ENCODE results near the gene SLAMF7. TPM values are rescaled to one million over a fixed set of nuclear protein-coding genes. Genes with fewer than 3 reads are reported as not detected.

The SLAMF7 gene
- total and polyA plus RNA-seq, 2 of the 8 experiments (the other 6 are each of a cell fraction or from before 2014, with no cell fraction given) = not detected

GRCh38 chr1:160789051-160789701, 50.1 kb downstream of the SLAMF7 start:
- no peak overlapping the region for H3K56ac ChIP-seq (replicated peaks; ENCODE audit: insufficient read length, low read depth, low read length)
- TF ChIP-seq ATF2 (IDR thresholded peaks at IDR 0.05; ENCODE audit: low read length) = no peak
- TF ChIP-seq POU5F1 (IDR thresholded peaks at IDR 0.05; ENCODE audit: low read depth, low read length) = no peak
- TF ChIP-seq RFX5 (IDR thresholded peaks at IDR 0.05; ENCODE audit: borderline replicate concordance, low read depth, low read length) = no peak
- TF ChIP-seq JUN (IDR thresholded peaks at IDR 0.05; ENCODE audit: low read depth, low read length) = no peak
- no peak for TF ChIP-seq RXRA (IDR thresholded peaks at IDR 0.05; ENCODE audit: insufficient read depth, low read depth, low read length)
- TF ChIP-seq SRF (IDR thresholded peaks at IDR 0.05; ENCODE audit: low read depth, low read length) = no peak
- no peak for TF ChIP-seq SAP30 (IDR thresholded peaks at IDR 0.05; ENCODE audit: insufficient read depth, insufficient replicate concordance, low read length)
- TF ChIP-seq GTF2F1 (IDR thresholded peaks at IDR 0.05; ENCODE audit: borderline replicate concordance, low read depth, low read length) = no peak
- TF ChIP-seq RBBP5 (IDR thresholded peaks at IDR 0.05; ENCODE audit: borderline replicate concordance, low read depth, low read length) = no peak
- TF ChIP-seq SIN3A (conservative IDR thresholded peaks at IDR 0.05 in 1 of 2, IDR thresholded peaks at IDR 0.05 in 1 of 2; ENCODE audit: low read depth in 1 of 2, low read length in 2 of 2) = no peak
- TF ChIP-seq TAF7 (optimal IDR thresholded peaks at IDR 0.05; ENCODE audit: borderline replicate concordance, low read depth, low read length) = no peak

More at GRCh38 chr1:160789051-160789701, 50.1 kb downstream of the SLAMF7 start:
- Histone ChIP-seq H2AK5ac (ENCODE audit: low read depth, low read length) (no peak overlapping the region), H2BK5ac (ENCODE audit: low read depth, low read length) (no peak overlapping the region), H2BK15ac (ENCODE audit: low read length) (no peak overlapping the region), H2BK12ac (ENCODE audit: low read depth, low read length) (no peak overlapping the region), H4K5ac (ENCODE audit: insufficient read length, low read depth, low read length) (no peak overlapping the region), H3K4me3 (ENCODE audit: extremely low read depth in 1 of 4, insufficient read depth in 2 of 4, low read depth in 3 of 4, low read length in 4 of 4) (no peak overlapping the region), H4K8ac (ENCODE audit: extremely low read depth, insufficient read depth, low read length) (no peak overlapping the region), H2AFZ (ENCODE audit: low read length) (no peak overlapping the region), H3K18ac (ENCODE audit: extremely low read depth, low read length) (no peak overlapping the region), H3K9ac (replicated peaks in 1 of 4; ENCODE audit: extremely low read depth in 1 of 4, low read depth in 3 of 4, low read length in 3 of 4) (no peak overlapping the region), H4K91ac (replicated peaks; ENCODE audit: insufficient read length, low read length) (no peak overlapping the region), H2BK120ac (replicated peaks; ENCODE audit: low read depth, low read length) (no peak overlapping the region), H3K23ac (ENCODE audit: insufficient read length) (no peak overlapping the region), H3K27ac (ENCODE audit: low read depth, low read length) (no peak overlapping the region), H3K79me1 (ENCODE audit: low read depth, low read length) (no peaks in the 10 kb centered on the region), H3K14ac (ENCODE audit: insufficient read length) (no peak overlapping the region), H2BK20ac (ENCODE audit: low read length) (no peak overlapping the region), H3K79me2 (ENCODE audit: control insufficient read depth in 1 of 2, insufficient read depth in 2 of 2, low read length in 2 of 2) (no peaks in the 10 kb centered on the region), H3K9me3 (ENCODE audit: insufficient read depth in 2 of 2, low read depth in 1 of 2, low read length in 1 of 2) (no peaks in the 10 kb centered on the region), H3K23me2 (ENCODE audit: low read depth, low read length) (no peaks in the 10 kb centered on the region), H3K4ac (replicated peaks; ENCODE audit: insufficient read length, low read depth, low read length) (no peak overlapping the region), H3K36me3 (ENCODE audit: control insufficient read depth in 2 of 4, insufficient read depth in 4 of 4, low read length in 3 of 4) (no peaks in the 10 kb centered on the region), H3K4me2 (ENCODE audit: insufficient read depth in 1 of 2, low read depth in 2 of 2, low read length in 2 of 2) (no peak overlapping the region), H4K20me1 (replicated peaks in 1 of 2; ENCODE audit: control insufficient read depth in 1 of 2, insufficient read depth in 2 of 2, low read length in 2 of 2) (no peaks in the 10 kb centered on the region), H3K27me3 (replicated peaks in 1 of 4; ENCODE audit: control insufficient read depth in 3 of 4, extremely low read depth in 1 of 4, insufficient read depth in 3 of 4, low read length in 3 of 4) (no peaks in the 10 kb centered on the region), H3K4me1 (replicated peaks in 1 of 4; ENCODE audit: control insufficient read depth in 3 of 4, insufficient read depth in 4 of 4, low read length in 3 of 4) (no peaks in the 10 kb centered on the region)
- POLR2A ChIA-PET (ENCODE audit: partially characterized antibody) = interaction anchor here (1.9 kb wide), 1 partner anchor 8 kb away, joined by 5 read pairs; no protein-coding TSS in a partner anchor
- 94% methylated on average over 11 of the region's 11 CpGs; no CpG with 5 or more reads in 1 of the 2 experiments for WGBS, 2 experiments (ENCODE audit: extremely low coverage in 1 of 2, insufficient coverage in 1 of 2, insufficient read length in 1 of 2, insufficient replicate concordance in 2 of 2, low coverage in 1 of 2, low lambda C conversion rate in 2 of 2, missing lambda C conversion rate in 1 of 2)
- FAIRE-seq = no peak
- no peak for DNase-seq (ENCODE audit: low read depth in 1 of 2, low spot score in 2 of 2)
- CTCF ChIA-PET (ENCODE audit: partially characterized antibody) = interaction anchor here (1.1 to 10.7 kb wide), 6 partner anchors 9 to 162 kb away, joined by 3 to 80 read pairs (median 3); no protein-coding TSS in a partner anchor

Data from H1 (cell line).